Naive thymus-derived CD4-positive, alpha-beta T cell (primary cell): ENCODE data around the gene ADCY7. TPM values are rescaled to one million over a fixed set of nuclear protein-coding genes. Genes with fewer than 3 reads are reported as not detected.
A peak's percentile ranks its signal among the peaks of the same experiment; 100 is the strongest.

Experiments
- ATAC-seq: fragments of 150-1000 bp; cut with Tn5 transposase; 2 replicates; pipeline ENCODE4 v1.10.0; 2021; ENCODE audit warnings: mild to moderate bottlenecking, moderate library complexity
- CTCF ChIA-PET: fragments of 350-600 bp; sonication (Branson Sonifier 250); formaldehyde crosslinking; loops from one replicate; lab custom pipeline; 2021; ENCODE audit warnings: antibody characterized with exemption; lab: Charles Lee
- POLR2A ChIA-PET: fragments of 350-600 bp; sonication (Branson Sonifier 250); formaldehyde crosslinking; loops from one replicate; lab custom pipeline; 2021; ENCODE audit warnings: antibody characterized with exemption, inconsistent platforms; lab: Charles Lee
- DNase-seq, 9 donors: peaks; one replicate each; pipeline versions ENCODE4 v3.0.0 to v3.0.0-alpha.2; 2020 to 2022; ENCODE audit warnings: mixed read lengths in 1 of 9
- H3K27ac ChIP-seq: one replicate; pipeline ENCODE4 v1.7.0; 2013; ENCODE audit warnings: mild to moderate bottlenecking, low read depth, low read length, moderate library complexity
- H3K27me3 ChIP-seq, 2 donors: one replicate each; pipeline ENCODE4 v1.7.0; 2013; ENCODE audit warnings: low read length in 2 of 2, mild to moderate bottlenecking in 2 of 2, moderate library complexity in 2 of 2; ENCODE audit not compliant: control insufficient read depth in 2 of 2, insufficient read depth in 2 of 2
- H3K36me3 ChIP-seq, 3 experiments: 1 replicate in 2 of 3; 2 replicates in 1 of 3; pipeline ENCODE4 v1.7.0; 2013; ENCODE audit warnings: low read length in 3 of 3, mild to moderate bottlenecking in 3 of 3, moderate library complexity in 1 of 3; ENCODE audit not compliant: insufficient read depth in 3 of 3, control insufficient read depth in 2 of 3
- H3K4me1 ChIP-seq, 2 donors: one replicate each; pipeline ENCODE4 v1.7.0; 2013; ENCODE audit warnings: low read length in 2 of 2, mild to moderate bottlenecking in 2 of 2, moderate library complexity in 1 of 2; ENCODE audit not compliant: control insufficient read depth in 2 of 2, insufficient read depth in 2 of 2
- H3K4me3 ChIP-seq: 2 replicates; pipeline ENCODE4 v1.7.0; 2013; ENCODE audit warnings: mild to moderate bottlenecking, low read length
- H3K9me3 ChIP-seq, 3 experiments: 1 replicate in 2 of 3; 2 replicates in 1 of 3; pipeline ENCODE4 v1.7.0; 2013; ENCODE audit warnings: low read length in 3 of 3; ENCODE audit not compliant: control insufficient read depth in 2 of 3
- H3K27ac Mint-ChIP-seq, 9 donors: one replicate each; pipeline ENCODE4 v1.8.0; 2020 to 2022; ENCODE audit warnings: mixed read lengths in 9 of 9, mild to moderate bottlenecking in 8 of 9, moderate library complexity in 5 of 9, inconsistent platforms in 2 of 9
- H3K27me3 Mint-ChIP-seq, 5 donors: one replicate each; pipeline ENCODE4 v1.8.0; 2021 to 2022; ENCODE audit warnings: mixed read lengths in 5 of 5, mild to moderate bottlenecking in 1 of 5
- H3K36me3 Mint-ChIP-seq, 5 donors: one replicate each; pipeline ENCODE4 v1.8.0; 2020 to 2022; ENCODE audit warnings: mixed read lengths in 5 of 5, mild to moderate bottlenecking in 3 of 5, inconsistent platforms in 1 of 5
- H3K4me1 Mint-ChIP-seq, 7 donors: one replicate each; pipeline ENCODE4 v1.8.0; 2020 to 2022; ENCODE audit warnings: mixed read lengths in 7 of 7, mild to moderate bottlenecking in 3 of 7, inconsistent platforms in 1 of 7
- H3K4me3 Mint-ChIP-seq, 10 donors: one replicate each; pipeline ENCODE4 v1.8.0; 2020 to 2022; ENCODE audit warnings: mild to moderate bottlenecking in 10 of 10, mixed read lengths in 10 of 10, moderate library complexity in 6 of 10, inconsistent platforms in 2 of 10
- H3K9me3 Mint-ChIP-seq, 11 donors: one replicate each; pipeline ENCODE4 v1.8.0; 2020 to 2022; ENCODE audit warnings: mixed read lengths in 11 of 11, mild to moderate bottlenecking in 4 of 11, inconsistent platforms in 1 of 11, moderate library complexity in 1 of 11
- intact Hi-C, 2 donors: fragments of 100-400 bp; cut with micrococcal nuclease; formaldehyde crosslinking; loops; one replicate each; pipeline ENCODE4 v1.15.1; 2023
- polyA plus RNA-seq, 2 donors: library from polyadenylated mRNA; unstranded; fragments of 300-500 nt; fragmentation: Illumina TruSeq; gene quantifications; one replicate each; pipeline ENCODE4 v1.2.3, GENCODE V29; 2021
- total RNA-seq, 6 experiments: library from RNA in 5 of 6; stranded (reverse) in 5 of 6; gene quantifications; 1 replicate in 5 of 6; 2 replicates in 1 of 6; pipeline ENCODE4 v1.2.3 and lab custom pipeline; 2021 to 2026

The ADCY7 gene
- total and polyA plus RNA-seq, 7 experiments from 2014 or later = 62.6 to 326 (median 207) TPM

DNA sequence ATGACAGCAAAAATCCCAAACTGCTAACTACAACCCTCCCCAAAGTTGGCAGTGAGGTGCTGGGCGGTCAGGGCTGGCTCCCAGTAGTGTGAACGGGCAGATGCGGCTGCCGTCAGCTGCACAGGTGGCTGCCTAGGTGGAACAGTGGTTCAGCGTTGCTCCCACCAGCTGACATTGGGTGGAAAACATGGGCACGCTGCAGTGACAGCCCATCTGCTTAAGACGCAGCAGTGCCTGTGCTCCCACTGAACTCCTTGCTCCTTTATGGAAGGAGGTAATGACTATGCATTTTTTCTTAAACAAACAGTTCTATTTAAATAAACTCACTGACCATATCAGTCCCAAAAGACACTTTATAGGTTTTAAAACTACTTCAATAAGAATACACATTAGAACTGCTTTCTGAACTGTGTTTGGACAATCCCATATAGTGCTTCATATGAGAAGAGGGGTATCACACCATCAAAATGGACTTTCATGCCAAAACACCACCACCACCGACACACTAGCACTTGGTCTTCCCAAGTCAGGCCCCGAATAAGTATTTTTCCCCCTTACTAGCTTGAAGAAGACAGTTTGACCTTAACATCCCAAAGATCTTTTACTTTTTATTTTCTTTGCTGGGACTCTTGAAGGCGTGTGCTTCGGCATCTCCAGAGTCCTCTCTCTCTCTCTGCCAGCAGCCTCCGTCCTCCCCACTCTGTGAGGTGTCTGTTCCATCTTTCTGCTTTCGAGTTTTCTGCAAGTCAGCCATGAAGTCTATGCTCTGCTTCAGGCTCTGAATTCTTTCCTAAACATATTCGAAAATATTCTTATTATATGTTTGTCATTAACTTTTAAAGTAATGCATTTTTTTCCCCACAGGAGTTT, 68.0 kb downstream of the ADCY7 start:
- ChIA-PET POLR2A (interaction anchor here (1.0 to 1.4 kb wide), 3 partner anchors 18 to 69 kb away, joined by 3 to 7 read pairs (median 5); no protein-coding TSS in a partner anchor), CTCF (interaction anchor here (1.4 kb wide), 1 partner anchor 12 kb away, joined by 4 read pairs; no protein-coding TSS in a partner anchor)
- Mint-ChIP-seq H3K9me3 (peaks cover 0 to 3% (median 0%) of the 10 kb centered on the region in 11 donors), H3K27ac (peak overlapping the region; percentile 43 to 99 (median 88)), H3K4me3 (peak overlapping the region in 5 of 10 donors; percentile 7 to 74 (median 68)), H3K27me3 (no peaks in the 10 kb centered on the region), H3K4me1 (peaks cover 43 to 67% (median 55%) of the 10 kb centered on the region in 7 donors), H3K36me3 (peaks cover 18 to 50% (median 39%) of the 10 kb centered on the region in 5 donors)
- ATAC-seq = no peak
- Histone ChIP-seq H3K27ac (peak overlapping the region; percentile 82), H3K4me1 (peaks cover 12 to 29% of the 10 kb centered on the region in 2 donors), H3K27me3 (no peaks in the 10 kb centered on the region), H3K9me3 (no peaks in the 10 kb centered on the region), H3K4me3 (no peak overlapping the region), H3K36me3 (peaks cover 6 to 25% (median 7%) of the 10 kb centered on the region in 3 experiments)
- no peak for DNase-seq
- intact Hi-C loops = no loop called here

DNA sequence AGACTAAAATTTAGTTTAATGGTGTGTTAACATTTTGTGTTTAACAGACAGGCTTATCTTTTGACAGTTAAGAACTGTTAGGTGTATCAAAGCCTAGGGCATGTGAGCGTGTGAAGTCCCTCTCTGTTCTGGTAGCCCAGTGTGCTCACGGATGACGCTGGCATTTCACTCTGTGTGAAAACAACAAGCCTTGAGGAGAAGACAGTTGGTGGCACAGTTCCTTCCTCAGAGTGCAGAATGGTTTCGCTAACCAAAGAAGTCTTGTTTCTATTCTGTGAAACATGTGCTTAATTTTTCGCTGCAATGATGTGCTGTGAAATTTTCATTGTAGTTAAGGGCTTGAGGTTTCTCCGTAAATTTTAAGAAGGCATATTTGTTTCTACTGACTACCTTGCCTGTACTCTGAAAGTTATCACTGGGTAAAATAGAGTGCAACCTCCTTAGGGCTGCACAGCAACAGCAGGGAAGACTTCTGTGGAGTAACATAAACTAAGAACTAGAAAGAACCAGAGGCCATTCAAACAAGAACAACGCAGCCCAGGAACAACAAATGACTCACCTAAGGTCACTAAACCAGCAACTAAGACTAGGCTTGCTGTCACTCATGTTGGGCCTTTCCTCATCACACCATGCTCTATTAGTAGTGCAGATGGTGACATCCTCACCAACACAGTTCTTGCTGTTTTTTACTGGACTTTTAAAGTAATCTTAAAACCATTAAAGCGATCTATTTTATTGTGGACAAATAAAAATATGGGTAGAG, 69.0 kb downstream of the ADCY7 start:
- peak overlapping the region; percentile 56 to 99 (median 88) for H3K27ac Mint-ChIP-seq
- Histone ChIP-seq H3K36me3 (peaks cover 6 to 25% (median 7%) of the 10 kb centered on the region in 3 experiments), H3K9me3 (no peaks in the 10 kb centered on the region), H3K4me3 (no peak overlapping the region), H3K27me3 (no peaks in the 10 kb centered on the region), H3K27ac (peak overlapping the region; percentile 82), H3K4me1 (peaks cover 12 to 23% of the 10 kb centered on the region in 2 donors)
- intact Hi-C loops = loop anchor here in 1 of 2 donors (1.0 kb wide), 2 partner anchors 8 to 20 kb away; no protein-coding TSS in a partner anchor
- peaks cover 39 to 61% (median 46%) of the 10 kb centered on the region in 7 donors for H3K4me1 Mint-ChIP-seq
- H3K9me3 Mint-ChIP-seq = peaks cover 0 to 3% (median 0%) of the 10 kb centered on the region in 11 donors
- H3K27me3 Mint-ChIP-seq = no peaks in the 10 kb centered on the region
- POLR2A ChIA-PET = interaction anchor here (1.0 to 1.4 kb wide), 2 partner anchors 17 to 19 kb away, joined by 3 to 7 read pairs; no protein-coding TSS in a partner anchor
- ATAC-seq (peak; percentile 87), DNase-seq (peak in 7 of 9 donors; percentile 32 to 88 (median 61))
- peak overlapping the region in 9 of 10 donors; percentile 22 to 74 (median 58) for H3K4me3 Mint-ChIP-seq
- CTCF ChIA-PET = no interaction called here
- H3K36me3 Mint-ChIP-seq = peaks cover 14 to 44% (median 36%) of the 10 kb centered on the region in 5 donors

DNA sequence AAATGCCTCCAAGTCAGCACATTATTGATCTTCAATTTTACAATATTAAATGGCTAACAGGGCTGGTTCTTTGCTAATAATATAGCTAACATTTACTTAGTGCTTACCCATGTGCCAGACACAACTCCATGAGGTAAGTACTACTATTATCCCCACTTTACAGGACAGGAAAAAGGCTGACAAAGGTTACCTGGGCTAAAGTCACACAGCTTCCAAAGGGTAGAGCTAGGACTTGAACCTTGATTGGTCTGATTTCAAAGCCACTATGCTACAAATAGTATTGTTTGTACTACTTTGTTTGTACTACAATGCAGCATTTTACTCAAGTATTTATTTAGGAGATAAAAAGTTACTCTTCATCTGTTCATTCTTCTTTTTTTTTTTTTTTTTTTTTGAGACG, 70.5 kb downstream of the ADCY7 start:
- intact Hi-C loops = no loop called here
- H3K4me1 Mint-ChIP-seq = peaks cover 37 to 51% (median 40%) of the 10 kb centered on the region in 7 donors
- ATAC-seq = no peak

GRCh38 chr16:50338371-50339231, 72.2 kb downstream of the ADCY7 start:
- peak; percentile 84 for ATAC-seq
- ChIA-PET POLR2A (interaction anchor here (0.8 to 6.6 kb wide), 5 partner anchors 11 to 70 kb away, joined by 5 to 115 read pairs (median 11); no protein-coding TSS in a partner anchor), CTCF (interaction anchor here (0.6 to 4.8 kb wide), 7 partner anchors 8 to 136 kb away, joined by 3 to 34 read pairs (median 4); partner anchors contain the start of gene BRD7)
- Mint-ChIP-seq H3K36me3 (peaks cover 4 to 37% (median 29%) of the 10 kb centered on the region in 5 donors), H3K27ac (peak overlapping the region; percentile 24 to 99 (median 87)), H3K4me1 (peaks cover 32 to 45% (median 36%) of the 10 kb centered on the region in 7 donors), H3K4me3 (peak overlapping the region; percentile 12 to 88 (median 72)), H3K27me3 (no peaks in the 10 kb centered on the region), H3K9me3 (no peaks in the 10 kb centered on the region)
- Histone ChIP-seq H3K4me3 (no peak overlapping the region), H3K27me3 (no peaks in the 10 kb centered on the region), H3K9me3 (no peaks in the 10 kb centered on the region), H3K36me3 (peaks cover 0 to 31% (median 0%) of the 10 kb centered on the region in 3 experiments), H3K27ac (peak overlapping the region; percentile 78), H3K4me1 (peaks cover 12 to 23% of the 10 kb centered on the region in 2 donors)
- intact Hi-C loops = loop anchor here in 1 of 2 donors (1.0 kb wide), 2 partner anchors 11 to 12 kb away; no protein-coding TSS in a partner anchor
- peak in 6 of 9 donors; percentile 19 to 84 (median 64) for DNase-seq

More for the DNA sequence above, 70.5 kb downstream of the ADCY7 start:
- no peaks in the 10 kb centered on the region for H3K27me3 Mint-ChIP-seq
- CTCF ChIA-PET = no interaction called here
- POLR2A ChIA-PET = interaction anchor here (0.6 to 6.6 kb wide), 7 partner anchors 10 to 75 kb away, joined by 3 to 115 read pairs (median 4); no protein-coding TSS in a partner anchor
- Histone ChIP-seq H3K27ac (peak overlapping the region; percentile 82), H3K9me3 (no peaks in the 10 kb centered on the region), H3K4me1 (peaks cover 12 to 23% of the 10 kb centered on the region in 2 donors), H3K27me3 (no peaks in the 10 kb centered on the region), H3K36me3 (peaks cover 0 to 28% (median 6%) of the 10 kb centered on the region in 3 experiments), H3K4me3 (no peak overlapping the region)
- peaks cover 0 to 3% (median 0%) of the 10 kb centered on the region in 11 donors for H3K9me3 Mint-ChIP-seq
- DNase-seq = no peak
- peaks cover 11 to 43% (median 39%) of the 10 kb centered on the region in 5 donors for H3K36me3 Mint-ChIP-seq
- peak overlapping the region in 7 of 9 donors; percentile 56 to 99 (median 93) for H3K27ac Mint-ChIP-seq
- peak overlapping the region in 6 of 10 donors; percentile 68 to 88 (median 78) for H3K4me3 Mint-ChIP-seq

- H3K9me3 Mint-ChIP-seq = peaks cover 0 to 4% (median 0%) of the 10 kb centered on the region in 11 donors
- H3K4me1 Mint-ChIP-seq = peaks cover 23 to 42% (median 30%) of the 10 kb centered on the region in 7 donors
- no peaks in the 10 kb centered on the region for H3K27me3 Mint-ChIP-seq
- Histone ChIP-seq H3K27me3 (no peaks in the 10 kb centered on the region), H3K27ac (peak overlapping the region; percentile 19), H3K4me3 (no peak overlapping the region), H3K36me3 (peaks cover 0 to 26% (median 0%) of the 10 kb centered on the region in 3 experiments), H3K4me1 (peaks cover 12 to 21% of the 10 kb centered on the region in 2 donors), H3K9me3 (no peaks in the 10 kb centered on the region)
- H3K4me3 Mint-ChIP-seq = peak overlapping the region in 1 of 10 donors; percentile 14
- ATAC-seq = no peak
- no peak for DNase-seq
- H3K27ac Mint-ChIP-seq = peak overlapping the region in 4 of 9 donors; percentile 19 to 92 (median 80)
- H3K36me3 Mint-ChIP-seq = peaks cover 15 to 38% (median 29%) of the 10 kb centered on the region in 5 donors
- intact Hi-C loops = no loop called here
- ChIA-PET CTCF (interaction anchor here (0.6 to 4.8 kb wide), 3 partner anchors 14 to 102 kb away, joined by 4 to 34 read pairs (median 26); no protein-coding TSS in a partner anchor), POLR2A (interaction anchor here (4.6 to 6.6 kb wide), 2 partner anchors 13 kb away, joined by 74 to 115 read pairs; no protein-coding TSS in a partner anchor)
Measured at GRCh38 chr16:50340578-50340977, 74.2 kb downstream of the ADCY7 start.
